Measurements from ENCODE around the gene FMO1. TPM values are rescaled to one million over a fixed set of nuclear protein-coding genes. Genes with fewer than 3 reads are reported as not detected.

FMO1 gene
- total and polyA plus RNA-seq, 2 of the 8 experiments (the other 6 are each of a cell fraction or from before 2014, with no cell fraction given): 0.11 TPM; not detected in 1

- TF ChIP-seq CTBP2 (IDR thresholded peaks at IDR 0.05; ENCODE audit: borderline replicate concordance, insufficient read depth, insufficient read length, low read length): no peak
Measured at GRCh38 chr1:171250263-171250662, 2.0 kb downstream of the FMO1 start (continued).

Measured in H1 (cell line).